ENCODE results near the gene MCC.
"Not testable (repeated sequence)": the region's sequence is repeated elsewhere in the genome, so short reads cannot be mapped to it uniquely, and the experiment has no call there.

Gene MCC

DNA sequence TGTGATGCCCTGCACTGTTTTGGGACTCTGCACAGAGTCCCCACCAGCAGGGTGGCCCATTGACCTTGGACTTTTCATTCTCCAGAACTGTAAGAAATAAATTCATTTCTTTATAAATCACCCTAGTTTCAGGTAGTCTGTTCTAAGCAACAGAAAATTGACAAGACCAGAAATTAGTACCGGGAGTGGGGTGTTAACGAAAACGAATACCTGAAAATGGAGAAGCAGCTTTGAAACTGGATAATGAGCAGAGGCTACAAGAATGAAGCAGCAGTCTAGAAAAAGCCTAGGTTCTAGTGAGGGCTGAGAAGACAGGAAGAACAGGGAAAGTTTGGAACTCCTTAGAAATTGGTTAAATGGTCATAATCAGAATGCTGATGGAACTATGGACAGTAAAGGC, 2.1 kb upstream of the MCC start:
- DNase-seq (ENCODE audit: low spot score): no peak

DNA sequence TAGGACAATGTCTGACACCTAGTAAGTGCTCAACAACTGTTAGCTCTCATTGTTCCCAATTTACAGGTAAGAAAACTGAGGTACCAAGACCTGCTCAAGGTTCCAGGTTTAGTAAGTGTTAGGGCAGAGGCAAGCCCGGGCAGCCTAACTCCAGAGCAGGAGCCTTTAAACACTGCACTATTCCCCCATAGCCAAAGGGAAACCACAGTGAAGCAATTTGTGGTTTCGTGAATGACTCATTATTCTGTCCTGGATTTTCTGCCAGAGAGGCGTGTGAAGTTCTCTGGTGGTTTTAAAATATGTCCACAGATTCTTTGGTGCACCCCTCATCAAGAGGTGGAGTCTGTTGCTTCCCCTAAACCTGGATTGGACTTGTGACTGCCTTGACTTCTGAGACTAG, 1.0 kb upstream of the MCC start:
- DNase-seq (ENCODE audit: low spot score): no peak

DNA sequence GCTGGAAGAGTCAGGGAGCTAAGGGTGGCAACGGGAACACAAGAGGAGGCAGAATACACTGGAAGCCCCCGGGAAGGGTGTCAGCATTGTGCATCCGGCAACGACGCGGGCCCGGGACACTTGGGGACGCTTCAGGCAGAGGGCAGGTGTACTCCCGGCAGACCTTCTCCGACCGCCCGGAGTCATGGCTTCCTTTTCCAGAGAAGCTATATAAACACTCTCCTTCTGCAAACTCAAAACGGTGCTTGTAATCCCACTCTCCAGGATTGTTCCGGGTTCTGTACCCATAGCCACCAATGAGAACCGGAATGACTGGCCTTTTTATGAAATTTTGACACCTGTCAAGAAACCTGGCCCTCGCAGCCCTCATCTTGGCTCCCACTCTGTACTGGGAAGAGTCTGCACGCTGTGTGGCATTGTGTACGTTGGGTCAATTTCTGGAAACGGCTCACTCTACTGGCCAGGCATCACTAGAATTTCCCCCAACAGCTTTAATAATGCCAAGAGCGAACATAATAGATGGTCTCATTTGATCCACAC, 462 bp upstream of the MCC start:
- no peak for DNase-seq (ENCODE audit: low spot score)

DNA sequence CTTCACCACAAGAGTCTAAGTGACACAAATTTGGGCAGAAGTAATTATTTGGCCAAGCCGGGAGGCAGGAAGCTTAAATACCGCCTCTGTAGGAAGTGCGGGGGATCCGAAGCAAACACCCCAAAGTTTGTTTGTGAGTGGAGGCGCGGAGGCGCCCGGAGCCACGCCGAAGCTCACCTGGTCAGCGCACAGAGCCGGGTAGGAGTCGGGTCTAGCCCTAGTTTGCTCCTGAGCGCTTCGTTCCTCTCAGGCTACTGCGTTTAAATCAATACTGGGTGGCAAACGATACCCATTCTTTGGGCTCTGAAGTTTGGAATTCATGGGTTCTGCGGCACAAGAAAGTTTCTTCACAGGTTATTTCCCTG, 855 bp downstream of the MCC start:
- DNase-seq (ENCODE audit: low spot score): no peak

DNA sequence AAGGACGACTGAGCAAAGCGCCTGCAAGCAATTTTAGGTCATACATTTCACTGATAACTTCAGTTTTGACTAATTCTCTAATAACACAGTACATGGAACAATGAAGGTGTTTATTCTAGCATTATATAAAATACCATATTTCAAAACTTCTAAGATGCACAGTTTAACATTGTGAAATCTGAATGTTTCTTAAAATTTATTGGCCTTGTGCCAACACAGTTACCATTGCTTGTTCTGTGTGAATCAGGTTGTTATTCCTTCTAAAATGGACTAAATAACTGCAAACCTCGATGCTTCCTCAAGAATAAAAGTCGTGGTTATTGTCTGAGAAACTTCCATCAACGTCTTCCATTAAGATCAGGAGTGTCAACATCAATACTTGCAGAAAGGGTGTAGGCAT, 8.0 kb downstream of the MCC start:
- no peak for DNase-seq (ENCODE audit: low spot score)

DNA sequence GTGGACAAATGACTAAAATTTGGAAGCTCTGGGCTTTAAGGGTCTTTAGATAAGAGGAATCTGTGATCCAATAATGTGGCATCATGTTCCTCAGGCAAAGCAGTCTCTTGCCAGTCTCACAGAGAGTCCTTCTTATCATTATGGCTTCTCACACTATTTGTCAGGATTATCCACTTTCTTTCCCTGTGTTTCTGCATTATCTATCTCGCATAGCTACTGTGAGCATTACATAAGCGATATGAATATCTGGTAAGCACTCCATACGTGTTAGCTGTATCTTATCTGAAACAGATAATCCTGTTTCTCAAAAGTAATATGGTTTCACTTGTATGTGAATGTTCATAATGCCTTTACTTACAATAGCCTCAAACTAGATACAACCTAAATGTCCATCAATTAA, 9.6 kb downstream of the MCC start:
- no peak for DNase-seq (ENCODE audit: low spot score)

DNA sequence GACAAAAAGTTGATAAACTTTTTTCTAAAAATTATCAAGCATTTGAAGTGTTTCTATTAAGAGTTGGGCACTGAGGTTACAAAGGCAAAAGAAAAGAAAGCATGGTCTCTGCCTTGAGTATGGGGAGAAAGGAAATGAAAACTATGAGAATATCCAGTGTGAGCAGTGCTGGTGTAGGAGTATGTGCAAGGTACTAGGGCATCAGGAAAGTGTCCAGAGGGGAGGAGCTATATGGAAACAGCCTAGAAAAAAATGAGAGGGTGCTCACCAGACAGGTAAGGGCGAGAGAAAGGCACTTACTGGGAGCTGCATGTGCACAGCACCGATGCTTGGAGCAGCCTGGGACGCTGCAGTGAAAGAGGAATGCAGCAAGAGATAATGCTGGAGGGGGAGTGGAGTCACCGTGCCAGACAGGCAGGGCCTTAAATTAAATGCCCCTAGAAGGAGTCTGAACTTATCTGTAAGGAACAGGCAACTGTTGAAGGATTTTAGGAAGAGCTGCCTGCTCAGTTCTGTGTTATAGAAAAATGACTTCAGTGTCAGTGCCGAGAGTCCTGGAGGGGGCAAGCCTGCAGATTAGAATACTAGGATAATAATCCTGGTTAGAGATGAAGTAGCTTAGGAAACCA, 14.0 kb downstream of the MCC start:
- DNase-seq (ENCODE audit: low spot score): no peak

DNA sequence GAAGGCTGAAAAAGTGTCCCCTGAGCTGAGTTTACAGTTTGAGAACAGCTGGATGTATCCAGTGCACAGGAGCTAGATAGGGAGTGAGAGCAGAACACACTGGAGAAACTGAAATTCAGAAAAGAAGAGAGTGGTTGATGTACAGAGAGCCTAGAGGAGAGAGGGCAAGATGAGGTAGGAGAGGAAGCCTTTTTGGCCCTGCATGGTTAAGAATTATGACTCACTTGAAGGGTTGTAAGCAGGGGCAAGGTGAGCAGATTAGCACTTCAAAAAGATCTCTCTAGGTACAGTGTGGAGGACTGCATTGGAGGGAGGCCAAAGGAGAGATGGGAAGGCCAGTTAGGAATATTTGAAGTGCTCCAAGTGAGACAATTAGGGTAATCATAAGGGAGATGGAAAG, 25.2 kb downstream of the MCC start:
- no peak for DNase-seq (ENCODE audit: low spot score)

DNA sequence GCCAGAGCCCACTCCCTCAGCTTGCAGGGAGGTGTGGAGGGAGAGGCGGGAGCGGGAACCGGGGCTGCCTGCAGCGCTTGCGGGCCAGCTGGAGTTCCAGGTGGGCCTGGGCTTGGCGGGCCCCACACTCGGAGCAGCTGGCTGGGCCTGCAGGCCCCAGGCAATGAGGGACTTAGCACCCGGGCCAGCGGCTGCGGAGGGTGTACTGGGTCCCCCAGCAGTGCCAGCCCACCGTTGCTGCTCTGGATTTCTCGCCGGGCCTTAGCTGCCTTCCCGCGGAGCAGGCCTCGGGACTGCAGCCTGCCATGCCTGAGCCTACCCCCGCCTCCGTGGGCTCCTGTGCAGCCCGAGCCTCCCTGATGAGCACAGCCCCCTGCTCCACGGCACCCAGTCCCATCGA, 31.1 kb downstream of the MCC start:
- DNase-seq (ENCODE audit: low spot score): not testable (repeated sequence)

DNA sequence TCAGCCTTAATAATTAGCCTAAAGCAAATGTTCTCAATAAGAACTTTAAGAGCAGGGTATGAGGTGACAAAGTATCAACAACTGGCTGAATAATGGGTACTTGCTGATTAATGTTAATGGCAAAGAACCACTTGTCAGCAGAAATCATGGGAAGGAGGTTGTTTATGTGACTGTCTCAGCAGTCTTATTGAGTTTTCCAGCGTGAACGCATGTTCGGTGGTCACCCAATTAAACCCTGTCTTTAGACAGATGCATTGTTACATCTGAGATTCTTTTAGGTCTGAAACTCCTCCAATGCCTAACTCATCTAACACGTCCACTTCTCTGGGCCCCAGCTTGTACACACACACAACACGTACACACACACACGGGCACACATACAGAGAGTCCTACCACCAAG, 35.3 kb downstream of the MCC start:
- no peak for DNase-seq (ENCODE audit: low spot score)

DNA sequence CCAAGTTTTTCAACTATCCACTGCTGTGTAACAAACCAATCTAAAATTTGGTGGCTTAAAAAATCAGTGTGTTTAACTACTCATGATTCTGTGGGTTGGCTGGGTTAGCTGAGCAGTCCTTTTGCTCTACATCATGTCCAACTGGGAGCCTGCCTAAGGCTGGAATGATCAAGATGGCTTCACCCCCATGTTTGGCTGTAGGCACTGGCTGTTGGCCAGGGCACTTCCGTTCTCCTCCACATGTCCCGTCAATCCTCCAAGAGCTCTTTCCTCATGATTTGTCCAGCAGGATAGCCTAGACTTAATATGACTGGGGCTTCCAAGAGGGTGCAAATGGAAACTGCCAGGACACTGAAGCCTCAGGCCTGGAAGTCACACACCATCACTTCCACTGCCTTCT, 36.5 kb downstream of the MCC start:
- no peak for DNase-seq (ENCODE audit: low spot score)

DNA sequence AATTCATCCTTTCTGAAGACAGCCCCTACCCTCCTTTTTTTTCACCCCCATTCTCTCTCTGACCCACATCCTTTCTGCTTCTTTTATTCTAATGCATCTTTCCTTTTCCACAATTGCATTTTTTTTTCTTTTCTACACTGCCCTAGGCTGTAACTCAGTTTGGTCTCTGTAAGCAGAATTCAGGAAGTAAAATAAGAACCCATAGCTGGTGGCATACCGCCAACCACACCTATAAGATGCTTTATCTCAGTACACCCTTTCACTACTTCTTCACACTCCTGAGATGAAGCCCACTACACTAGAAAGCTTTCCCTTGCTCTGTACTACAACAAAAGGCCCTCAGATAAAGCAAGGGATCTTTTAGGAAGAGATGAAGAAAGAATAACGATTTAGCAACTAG, 37.3 kb downstream of the MCC start:
- peak; percentile 6 for DNase-seq (ENCODE audit: low spot score)

DNA sequence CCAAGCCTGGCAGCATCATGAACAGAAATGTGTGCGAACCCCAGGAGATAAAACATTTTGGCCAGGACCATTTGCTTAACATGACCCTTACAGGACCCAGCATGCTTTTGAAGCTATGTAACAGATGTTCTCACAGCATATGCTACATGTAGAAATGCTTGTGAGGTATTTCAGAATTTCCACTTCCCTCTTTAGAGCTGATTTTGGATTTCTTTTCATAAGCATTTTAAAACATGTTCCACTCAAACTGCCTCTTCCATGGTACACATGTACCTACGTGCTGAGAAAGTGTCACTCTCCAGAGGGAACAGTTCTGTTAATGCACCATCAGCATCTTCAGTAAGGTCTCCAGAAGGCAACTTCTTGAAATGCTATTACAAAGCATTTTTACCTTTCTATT, 37.8 kb downstream of the MCC start:
- DNase-seq (ENCODE audit: low spot score): no peak

DNA sequence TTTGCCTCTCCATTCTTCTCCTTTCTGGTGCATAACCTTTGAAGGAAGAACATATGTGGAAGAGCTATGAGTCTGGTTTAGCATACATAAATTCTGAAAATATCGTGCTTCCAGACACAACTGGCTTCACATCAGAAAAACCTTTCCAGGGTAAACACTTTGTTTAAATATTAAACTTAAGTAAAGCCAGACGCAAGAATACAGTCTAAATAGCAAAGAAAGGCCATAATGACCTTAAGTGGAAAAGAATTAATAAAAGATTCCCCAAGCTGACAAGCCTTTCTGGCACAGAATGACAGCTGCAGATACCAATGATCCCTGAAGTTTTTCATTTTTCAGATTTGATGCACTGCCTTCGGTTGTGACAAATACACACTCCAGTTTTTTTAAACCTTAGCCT, 40.0 kb downstream of the MCC start:
- no peak for DNase-seq (ENCODE audit: low spot score)

DNA sequence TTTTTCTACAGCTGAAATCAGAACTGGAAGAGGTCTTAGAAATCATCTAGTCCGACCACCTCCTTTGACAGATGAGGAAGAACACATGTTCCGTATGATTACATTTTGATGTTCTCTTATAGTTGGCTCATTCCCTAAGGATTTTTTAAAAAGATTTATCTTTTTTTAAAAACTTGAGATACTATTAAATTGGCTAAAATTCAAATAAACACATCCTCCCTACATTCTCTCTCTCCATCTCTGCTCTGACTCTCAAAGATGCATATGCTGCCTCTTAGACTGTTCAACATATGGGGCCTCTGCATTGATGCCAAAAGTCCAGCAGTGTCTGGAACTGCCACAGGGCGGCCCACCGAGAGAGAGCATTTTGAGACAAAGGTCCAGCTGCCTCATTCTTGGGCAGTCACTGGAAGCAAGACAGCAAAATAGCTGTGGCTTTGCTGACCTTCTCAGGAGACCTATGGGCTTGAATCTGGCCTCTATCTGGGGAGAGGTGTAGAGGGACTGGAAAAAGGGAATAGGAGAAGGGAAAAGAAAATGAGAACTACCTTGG, 40.7 kb downstream of the MCC start:
- DNase-seq (ENCODE audit: low spot score): no peak

DNA sequence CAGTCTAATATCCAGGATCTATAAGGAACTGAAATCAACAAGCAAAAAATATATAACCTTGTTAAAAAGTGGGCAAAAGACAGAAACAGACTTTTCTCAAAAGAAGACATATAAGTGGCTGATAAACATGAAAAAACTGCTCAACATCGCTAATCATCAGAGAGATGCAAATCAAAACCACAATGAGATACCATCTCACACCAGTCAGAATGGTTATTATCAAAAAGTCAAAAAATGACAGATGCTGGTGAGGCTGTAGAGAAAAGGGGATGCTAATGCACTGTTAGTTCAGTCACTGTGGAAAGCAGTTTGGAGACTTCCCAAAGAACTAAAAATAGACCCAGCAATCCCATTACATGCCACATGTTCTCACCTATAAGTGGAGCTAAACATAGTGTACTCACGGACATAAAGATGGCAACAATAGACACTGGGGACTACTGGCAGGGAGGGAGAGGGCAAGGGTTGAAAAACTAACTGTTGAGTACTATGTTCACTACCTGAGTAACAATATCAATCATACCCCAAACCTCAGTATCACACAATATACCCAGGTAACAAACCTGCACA, 41.8 kb downstream of the MCC start:
- DNase-seq (ENCODE audit: low spot score): no peak

DNA sequence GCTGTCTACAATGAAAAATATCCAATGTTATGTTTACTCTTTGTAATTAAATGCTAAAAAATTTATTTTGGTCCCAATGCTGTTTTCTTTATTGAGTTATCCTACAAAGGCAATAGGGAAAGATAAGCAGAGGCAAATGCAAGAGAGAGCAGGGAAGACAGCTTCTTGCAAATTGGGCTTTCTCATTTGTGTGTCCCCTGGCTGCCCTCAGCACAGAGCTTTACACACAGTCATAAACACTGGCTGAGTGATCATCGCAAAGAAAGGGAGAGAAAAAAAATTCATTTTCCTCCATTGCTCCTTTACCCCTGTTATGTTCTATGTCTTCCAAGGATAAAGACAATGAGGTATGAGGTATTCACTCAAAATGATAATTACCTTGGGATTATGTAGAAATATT, 51.1 kb downstream of the MCC start:
- DNase-seq (ENCODE audit: low spot score): no peak

DNA sequence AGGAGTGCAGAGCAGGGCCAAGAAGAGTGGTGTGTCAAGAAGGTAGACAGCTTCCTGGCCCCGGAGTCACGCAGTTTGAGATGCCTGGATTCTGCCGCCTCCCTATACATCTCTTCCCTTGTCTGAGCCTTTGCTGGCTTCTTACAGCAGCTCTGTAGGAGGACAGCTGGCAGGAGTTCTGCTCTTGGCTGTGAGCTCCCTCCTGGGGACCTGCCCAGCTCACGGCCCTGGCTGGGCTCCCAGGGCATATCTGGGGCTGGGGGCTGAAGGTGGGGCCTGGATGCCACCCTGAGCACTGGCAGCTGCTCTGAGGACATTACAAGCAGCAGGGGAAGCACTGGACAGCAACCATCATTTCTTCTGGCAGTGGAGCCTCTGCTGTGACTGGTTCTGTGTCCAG, 52.7 kb downstream of the MCC start:
- no peak for DNase-seq (ENCODE audit: low spot score)

DNA sequence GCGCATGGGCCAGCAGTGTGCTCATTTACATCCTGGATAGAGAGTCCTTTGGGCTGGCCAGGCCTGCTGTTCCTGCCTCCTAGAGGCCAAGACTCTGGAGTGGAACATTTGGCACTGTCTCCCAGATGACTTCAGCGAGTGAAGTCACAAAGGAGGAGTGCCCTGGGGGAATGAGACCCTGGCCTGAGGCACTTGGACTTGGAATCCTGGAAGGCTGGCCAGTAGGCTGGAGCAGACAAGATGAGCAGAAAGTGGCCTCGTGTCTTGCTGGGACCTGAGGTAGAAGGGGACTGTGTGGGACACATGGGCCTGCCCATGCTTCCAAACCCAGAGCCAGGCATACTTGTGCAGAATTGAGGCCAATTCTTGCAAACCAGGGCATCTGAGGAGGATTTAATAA, 53.4 kb downstream of the MCC start, which contains the start of gene TSSK1B:
Gene TSSK1B, minus strand, starts transcription at position 101 of the 400 bp plus-strand sequence. CDS start 150 bp downstream, outside the sequence.
- DNase-seq (ENCODE audit: low spot score): no peak

DNA sequence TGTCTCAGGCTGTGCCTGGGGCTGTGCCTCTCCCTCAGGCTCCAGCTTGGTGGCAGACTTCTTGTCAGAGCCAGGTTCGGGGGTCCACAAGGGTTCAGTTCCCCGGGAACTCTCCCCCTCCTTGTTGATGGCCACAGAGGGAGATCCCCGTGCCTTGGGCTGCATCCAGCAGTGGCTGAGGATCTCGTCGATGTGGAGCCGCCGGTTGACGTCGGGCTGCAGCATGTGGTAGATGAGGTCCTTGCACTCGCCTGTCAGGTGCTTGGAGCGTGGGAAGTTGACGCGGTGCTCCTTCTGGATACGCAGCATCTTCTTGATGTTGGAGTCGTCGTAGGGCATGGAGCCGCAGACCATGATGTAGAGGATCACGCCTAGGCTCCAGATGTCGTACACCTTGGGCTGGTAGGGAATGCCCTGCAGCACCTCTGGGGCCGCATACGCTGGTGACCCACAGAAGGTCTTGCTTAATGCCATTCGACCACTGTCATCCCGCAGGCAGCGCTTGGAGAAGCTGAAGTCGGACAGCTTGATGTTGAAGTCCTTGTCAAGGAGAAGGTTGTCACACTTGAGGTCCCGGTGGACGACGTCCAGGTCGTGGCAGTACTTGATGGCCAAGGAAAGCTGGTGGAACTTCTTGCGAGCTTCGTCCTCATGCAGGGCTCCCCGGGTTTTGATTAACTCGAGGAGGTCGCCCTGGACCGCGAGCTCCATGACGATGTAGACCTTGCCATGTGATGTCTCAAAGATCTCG, 54.2 kb downstream of the MCC start:
- DNase-seq (ENCODE audit: low spot score): no peak

DNA sequence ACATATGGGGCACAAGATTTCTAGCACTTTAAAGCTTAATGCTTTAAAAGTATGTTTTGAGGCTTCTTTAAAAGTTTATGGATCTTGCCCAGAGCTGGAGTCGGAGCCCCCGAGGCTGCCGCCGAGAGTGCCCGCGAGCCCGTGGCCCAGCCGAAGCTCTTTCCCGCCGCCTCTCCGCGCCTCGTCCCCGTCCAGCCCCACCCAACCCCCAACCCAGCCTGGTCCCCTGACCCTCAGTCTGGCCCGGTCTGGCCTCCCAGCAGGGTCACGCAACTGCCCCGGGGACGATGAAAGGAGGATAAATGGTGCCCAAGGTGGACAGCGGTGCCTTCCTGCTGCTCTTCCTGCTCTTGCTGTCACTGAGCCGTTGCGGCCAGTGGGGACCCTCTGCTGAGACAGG, 55.2 kb downstream of the MCC start:
- DNase-seq (ENCODE audit: low spot score): no peak

DNA sequence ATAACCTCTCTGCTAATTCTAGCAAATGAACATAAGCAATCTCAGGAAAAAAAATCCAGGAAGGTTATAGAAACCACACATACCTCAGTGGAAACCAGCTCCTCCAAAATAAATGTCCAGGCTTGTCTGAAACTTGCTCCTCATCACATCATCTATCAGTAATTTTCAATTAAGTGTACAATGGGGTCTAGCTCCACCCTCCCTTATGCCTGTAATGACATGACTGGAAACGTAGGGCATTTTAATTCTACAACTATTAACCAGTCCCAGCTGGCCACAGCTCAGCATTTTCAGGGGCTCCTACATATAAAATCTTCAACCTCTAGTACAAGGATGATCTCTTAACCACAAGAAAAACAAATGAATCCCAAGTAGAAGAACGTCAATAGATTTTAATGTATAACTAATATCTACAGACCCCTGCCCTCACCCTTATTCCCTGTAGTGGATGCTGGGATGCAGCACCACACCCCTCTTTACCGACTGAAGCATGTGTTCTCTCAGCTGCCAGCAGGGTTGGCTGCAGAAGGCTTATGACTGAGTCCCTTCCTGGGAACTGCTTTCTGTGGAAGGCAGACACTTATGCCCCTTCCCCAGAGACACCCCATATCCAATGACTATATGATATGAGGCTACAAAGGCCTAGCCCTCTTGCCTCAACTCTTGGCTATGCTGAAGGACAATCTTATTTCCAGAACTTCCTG, 60.2 kb downstream of the MCC start:
- no peak for DNase-seq (ENCODE audit: low spot score)

DNA sequence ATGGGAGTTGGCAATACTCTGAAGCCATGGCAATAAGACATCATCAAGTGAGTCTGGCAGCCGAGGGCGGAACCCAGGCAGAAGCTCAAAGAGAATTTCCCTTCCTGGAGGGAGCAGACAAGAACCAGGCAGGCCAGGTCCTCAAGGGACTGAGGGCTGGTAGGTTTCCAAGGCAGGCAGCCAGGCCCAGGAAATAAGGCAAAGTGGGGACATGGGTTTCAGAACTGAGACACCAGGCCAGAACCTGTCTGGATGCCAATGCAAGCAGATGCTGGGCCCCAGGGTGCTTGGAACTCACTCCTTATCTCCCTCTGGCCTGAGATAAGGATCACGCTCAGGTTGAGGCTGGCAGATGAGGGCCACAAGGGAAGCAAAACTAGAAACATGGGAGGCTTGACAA, 62.3 kb downstream of the MCC start:
- DNase-seq (ENCODE audit: low spot score): no peak

All from NAMALWA (cell line).